ENCODE results near the gene ADIPOQ.

- TF ChIP-seq CTCF (IDR thresholded peaks at IDR 0.05; ENCODE audit: insufficient read depth, low read length) (no peak), POLR2AphosphoS5 (IDR thresholded peaks at IDR 0.05; ENCODE audit: low read depth) (no peak), GABPA (IDR thresholded peaks at IDR 0.05; ENCODE audit: low read depth) (no peak)
Measured at GRCh38 chr3:186896006-186896405, 53.5 kb downstream of the ADIPOQ start.

Measured in HL-60 (cell line).